Measurements from ENCODE around the gene BIRC3. TPM values are rescaled to one million over a fixed set of nuclear protein-coding genes. Genes with fewer than 3 reads are reported as not detected.
A peak's percentile ranks its signal among the peaks of the same experiment; 100 is the strongest.

Gene BIRC3
- total RNA-seq, 1 experiment from 2014 or later: 65.4 TPM

- intact Hi-C loops (cut with micrococcal nuclease; ENCODE audit: unreplicated experiment) (no loop called here), in situ Hi-C loops (cut with HindIII; ENCODE audit: low pct_unique_long_range_greater_than_20kb, low sequenced_read_pairs) (no loop called here)
- POLR2A ChIA-PET: no interaction called here
- DNase-seq (ENCODE audit: low read depth, low spot score): no peak
- no peaks in the 10 kb centered on the region for H3K36me3 ChIP-seq (ENCODE audit: control insufficient read depth, insufficient read depth, low read length)
- H3K9me3 ChIP-seq (ENCODE audit: control insufficient read depth, insufficient read depth, low read depth, low read length): no peaks in the 10 kb centered on the region
- H3K4me1 ChIP-seq (ENCODE audit: control insufficient read depth, insufficient read depth, low read length): peaks cover 25% of the 10 kb centered on the region
- ATAC-seq: no peak
- no peaks in the 10 kb centered on the region for H3K27me3 ChIP-seq (ENCODE audit: control insufficient read depth, insufficient read depth, low read length)
- peak overlapping the region; percentile 81; the same call in 1 of the 2 replicates for H3K27ac ChIP-seq (ENCODE audit: low read length)
- BruUV-seq (replicated peaks): no TSS peak
- TF ChIP-seq, protein P1, sequence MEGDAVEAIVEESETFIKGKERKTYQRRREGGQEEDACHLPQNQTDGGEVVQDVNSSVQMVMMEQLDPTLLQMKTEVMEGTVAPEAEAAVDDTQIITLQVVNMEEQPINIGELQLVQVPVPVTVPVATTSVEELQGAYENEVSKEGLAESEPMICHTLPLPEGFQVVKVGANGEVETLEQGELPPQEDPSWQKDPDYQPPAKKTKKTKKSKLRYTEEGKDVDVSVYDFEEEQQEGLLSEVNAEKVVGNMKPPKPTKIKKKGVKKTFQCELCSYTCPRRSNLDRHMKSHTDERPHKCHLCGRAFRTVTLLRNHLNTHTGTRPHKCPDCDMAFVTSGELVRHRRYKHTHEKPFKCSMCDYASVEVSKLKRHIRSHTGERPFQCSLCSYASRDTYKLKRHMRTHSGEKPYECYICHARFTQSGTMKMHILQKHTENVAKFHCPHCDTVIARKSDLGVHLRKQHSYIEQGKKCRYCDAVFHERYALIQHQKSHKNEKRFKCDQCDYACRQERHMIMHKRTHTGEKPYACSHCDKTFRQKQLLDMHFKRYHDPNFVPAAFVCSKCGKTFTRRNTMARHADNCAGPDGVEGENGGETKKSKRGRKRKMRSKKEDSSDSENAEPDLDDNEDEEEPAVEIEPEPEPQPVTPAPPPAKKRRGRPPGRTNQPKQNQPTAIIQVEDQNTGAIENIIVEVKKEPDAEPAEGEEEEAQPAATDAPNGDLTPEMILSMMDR (IDR thresholded peaks at IDR 0.05): no peak
- TF ChIP-seq POLR2AphosphoS5 (IDR thresholded peaks at IDR 0.05; ENCODE audit: low read depth, low read length) (no peak), SIN3A (IDR thresholded peaks at IDR 0.05; ENCODE audit: borderline replicate concordance, insufficient read depth, low read depth, low read length) (no peak), TCF7L2 (IDR thresholded peaks at IDR 0.05; ENCODE audit: low read depth, low read length) (no peak)
- TF ChIP-seq, protein P2, sequence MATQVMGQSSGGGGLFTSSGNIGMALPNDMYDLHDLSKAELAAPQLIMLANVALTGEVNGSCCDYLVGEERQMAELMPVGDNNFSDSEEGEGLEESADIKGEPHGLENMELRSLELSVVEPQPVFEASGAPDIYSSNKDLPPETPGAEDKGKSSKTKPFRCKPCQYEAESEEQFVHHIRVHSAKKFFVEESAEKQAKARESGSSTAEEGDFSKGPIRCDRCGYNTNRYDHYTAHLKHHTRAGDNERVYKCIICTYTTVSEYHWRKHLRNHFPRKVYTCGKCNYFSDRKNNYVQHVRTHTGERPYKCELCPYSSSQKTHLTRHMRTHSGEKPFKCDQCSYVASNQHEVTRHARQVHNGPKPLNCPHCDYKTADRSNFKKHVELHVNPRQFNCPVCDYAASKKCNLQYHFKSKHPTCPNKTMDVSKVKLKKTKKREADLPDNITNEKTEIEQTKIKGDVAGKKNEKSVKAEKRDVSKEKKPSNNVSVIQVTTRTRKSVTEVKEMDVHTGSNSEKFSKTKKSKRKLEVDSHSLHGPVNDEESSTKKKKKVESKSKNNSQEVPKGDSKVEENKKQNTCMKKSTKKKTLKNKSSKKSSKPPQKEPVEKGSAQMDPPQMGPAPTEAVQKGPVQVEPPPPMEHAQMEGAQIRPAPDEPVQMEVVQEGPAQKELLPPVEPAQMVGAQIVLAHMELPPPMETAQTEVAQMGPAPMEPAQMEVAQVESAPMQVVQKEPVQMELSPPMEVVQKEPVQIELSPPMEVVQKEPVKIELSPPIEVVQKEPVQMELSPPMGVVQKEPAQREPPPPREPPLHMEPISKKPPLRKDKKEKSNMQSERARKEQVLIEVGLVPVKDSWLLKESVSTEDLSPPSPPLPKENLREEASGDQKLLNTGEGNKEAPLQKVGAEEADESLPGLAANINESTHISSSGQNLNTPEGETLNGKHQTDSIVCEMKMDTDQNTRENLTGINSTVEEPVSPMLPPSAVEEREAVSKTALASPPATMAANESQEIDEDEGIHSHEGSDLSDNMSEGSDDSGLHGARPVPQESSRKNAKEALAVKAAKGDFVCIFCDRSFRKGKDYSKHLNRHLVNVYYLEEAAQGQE (IDR thresholded peaks at IDR 0.05; ENCODE audit: insufficient read depth in 1 of 2, low read depth in 2 of 2, low read length in 1 of 2): no peak
- H3K4me3 ChIP-seq (ENCODE audit: low read depth in 2 of 2, low read length in 2 of 2): no peak overlapping the region
- CTCF ChIA-PET: no interaction called here
These were observed 47.4 kb upstream of the BIRC3 start for GRCh38 chr11:102269927-102270326.

- Histone ChIP-seq H3K4me3 (ENCODE audit: low read depth in 2 of 2, low read length in 2 of 2) (no peak overlapping the region), H3K27ac (ENCODE audit: low read length) (no peak overlapping the region), H3K4me1 (ENCODE audit: control insufficient read depth, insufficient read depth, low read length) (peaks cover 21% of the 10 kb centered on the region), H3K27me3 (ENCODE audit: control insufficient read depth, insufficient read depth, low read length) (no peaks in the 10 kb centered on the region), H3K36me3 (ENCODE audit: control insufficient read depth, insufficient read depth, low read length) (no peaks in the 10 kb centered on the region), H3K9me3 (ENCODE audit: control insufficient read depth, insufficient read depth, low read depth, low read length) (no peaks in the 10 kb centered on the region)
- CTCF ChIA-PET: no interaction called here
- TF ChIP-seq SIN3A (IDR thresholded peaks at IDR 0.05; ENCODE audit: borderline replicate concordance, insufficient read depth, low read depth, low read length) (no peak), POLR2AphosphoS5 (IDR thresholded peaks at IDR 0.05; ENCODE audit: low read depth, low read length) (no peak), TCF7L2 (IDR thresholded peaks at IDR 0.05; ENCODE audit: low read depth, low read length) (no peak)
- TF ChIP-seq, protein P2 (IDR thresholded peaks at IDR 0.05; ENCODE audit: insufficient read depth in 1 of 2, low read depth in 2 of 2, low read length in 1 of 2): no peak
- TF ChIP-seq, protein P1 (IDR thresholded peaks at IDR 0.05): no peak
- no peak for DNase-seq (ENCODE audit: low read depth, low spot score)
- intact Hi-C loops (cut with micrococcal nuclease; ENCODE audit: unreplicated experiment) (no loop called here), in situ Hi-C loops (cut with HindIII; ENCODE audit: low pct_unique_long_range_greater_than_20kb, low sequenced_read_pairs) (no loop called here)
- POLR2A ChIA-PET: no interaction called here
- ATAC-seq: no peak
- no TSS peak for BruUV-seq (replicated peaks)
These were observed 45.0 kb upstream of the BIRC3 start for GRCh38 chr11:102272047-102272824.
